Measurements from ENCODE around the gene ZNF519.

Gene ZNF519

GRCh38 chr18:14100503-14101286 lies 31.5 kb downstream of the ZNF519 start:
- DNase-seq (ENCODE audit: insufficient read length, low spot score) (no peak), FAIRE-seq (no peak)

DNA sequence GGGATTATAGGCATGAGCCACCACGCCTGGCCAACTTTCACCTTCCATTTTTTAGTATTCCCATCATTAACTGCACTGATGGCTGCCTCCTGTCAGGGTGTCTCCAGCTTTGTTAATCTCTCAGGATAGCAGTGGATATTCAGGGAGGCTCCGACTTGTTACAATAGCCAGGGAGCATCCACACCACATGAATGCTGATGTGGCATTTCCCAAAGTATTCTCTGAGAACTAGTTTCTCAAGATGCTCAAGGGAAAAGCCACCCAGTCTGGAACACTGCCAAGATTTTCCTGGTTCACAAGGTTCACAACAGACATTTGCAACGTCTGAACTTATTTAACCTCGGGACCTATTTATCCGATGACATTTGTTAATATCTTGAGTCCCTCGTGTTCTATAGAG lies 33.8 kb downstream of the ZNF519 start:
- FAIRE-seq = no peak
- DNase-seq (ENCODE audit: insufficient read length, low spot score) = no peak

DNA sequence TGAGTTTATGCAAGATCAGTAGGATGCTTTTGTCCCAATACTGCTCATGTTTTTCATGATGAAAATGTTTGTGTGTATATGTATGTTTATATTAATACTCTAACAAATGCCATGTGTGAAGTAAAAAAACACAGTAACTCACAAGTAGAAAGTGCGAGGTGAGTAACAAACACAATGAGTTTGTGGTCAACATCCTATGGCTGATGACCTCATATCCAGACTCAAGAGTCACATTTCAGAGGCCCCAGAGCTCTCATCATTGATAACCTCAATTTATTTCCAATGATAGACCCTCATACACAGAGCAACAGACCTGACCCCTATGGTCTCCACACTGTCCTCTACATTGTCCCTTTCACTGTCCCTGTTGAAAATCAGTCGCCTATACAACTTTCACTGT lies 34.5 kb downstream of the ZNF519 start:
- FAIRE-seq (no peak), DNase-seq (ENCODE audit: insufficient read length, low spot score) (no peak)

DNA sequence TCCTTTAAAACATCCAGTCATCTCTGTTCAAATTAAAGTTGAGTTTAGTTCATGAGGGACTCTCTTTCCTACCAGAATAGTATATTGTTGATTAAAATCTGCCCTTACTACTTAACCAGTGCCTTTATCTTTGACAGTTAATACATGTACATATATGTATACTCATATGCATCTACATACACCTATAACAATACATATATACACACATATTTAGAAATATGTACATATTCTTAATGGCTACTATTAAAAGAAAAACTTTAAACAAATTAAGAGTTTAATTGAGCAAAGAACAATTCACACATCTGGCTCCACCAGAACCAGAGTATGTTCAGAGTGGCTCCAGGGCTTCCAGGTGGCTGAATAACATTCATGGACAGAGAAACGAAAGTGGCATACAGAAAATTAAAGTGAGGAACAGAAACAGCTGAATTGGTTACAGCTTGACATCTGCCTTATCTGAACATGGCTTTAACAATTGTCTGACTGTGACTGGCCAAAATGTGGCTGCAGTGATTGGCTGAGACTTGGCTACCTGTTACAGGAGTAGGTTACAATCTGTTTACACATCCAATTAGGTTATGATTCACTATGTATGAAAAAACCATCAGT lies 38.8 kb downstream of the ZNF519 start:
- DNase-seq (ENCODE audit: insufficient read length, low spot score) (no peak), FAIRE-seq (no peak)

DNA sequence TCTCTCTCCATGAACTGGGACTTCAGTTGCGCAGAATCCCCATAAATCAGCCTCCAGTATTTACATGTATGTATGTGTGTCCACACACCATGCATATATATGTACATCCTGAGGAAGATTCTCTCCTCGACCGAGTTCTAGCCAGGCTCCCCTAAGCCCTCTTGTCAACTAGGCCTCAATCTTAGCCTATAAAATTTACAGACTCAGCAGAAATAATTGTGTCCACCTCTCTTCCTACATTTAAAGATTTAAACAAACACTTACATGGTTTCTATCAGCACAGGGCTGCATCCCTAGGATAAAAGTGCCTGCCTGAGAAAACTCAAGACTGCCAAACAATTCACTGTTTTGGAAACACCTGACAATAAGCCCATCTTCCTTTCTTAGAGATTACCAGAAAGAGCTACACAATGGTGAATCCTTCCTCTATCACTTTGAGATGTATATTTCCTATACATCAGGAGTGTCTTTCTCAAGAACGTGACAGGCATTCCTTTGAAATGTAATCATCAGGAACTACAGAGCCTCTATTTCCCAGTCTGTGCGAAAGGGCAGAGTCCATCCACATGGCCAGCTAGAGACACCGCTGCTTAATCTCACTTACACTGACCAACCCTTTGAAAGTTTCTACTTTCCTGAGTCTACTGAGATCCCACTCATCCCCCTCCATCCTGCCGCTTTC lies 39.5 kb downstream of the ZNF519 start:
- no peak for FAIRE-seq
- no peak for DNase-seq (ENCODE audit: insufficient read length, low spot score)

- FAIRE-seq = no peak
These were observed 42.5 kb downstream of the ZNF519 start for GRCh38 chr18:14089781-14090180.

GRCh38 chr18:14089191-14089590 lies 43.0 kb downstream of the ZNF519 start:
- DNase-seq (ENCODE audit: insufficient read length, low spot score) (no peak), FAIRE-seq (no peak)

More at GRCh38 chr18:14089781-14090180, 42.5 kb downstream of the ZNF519 start:
- peak; percentile 28 for DNase-seq (ENCODE audit: insufficient read length, low spot score)

DNA sequence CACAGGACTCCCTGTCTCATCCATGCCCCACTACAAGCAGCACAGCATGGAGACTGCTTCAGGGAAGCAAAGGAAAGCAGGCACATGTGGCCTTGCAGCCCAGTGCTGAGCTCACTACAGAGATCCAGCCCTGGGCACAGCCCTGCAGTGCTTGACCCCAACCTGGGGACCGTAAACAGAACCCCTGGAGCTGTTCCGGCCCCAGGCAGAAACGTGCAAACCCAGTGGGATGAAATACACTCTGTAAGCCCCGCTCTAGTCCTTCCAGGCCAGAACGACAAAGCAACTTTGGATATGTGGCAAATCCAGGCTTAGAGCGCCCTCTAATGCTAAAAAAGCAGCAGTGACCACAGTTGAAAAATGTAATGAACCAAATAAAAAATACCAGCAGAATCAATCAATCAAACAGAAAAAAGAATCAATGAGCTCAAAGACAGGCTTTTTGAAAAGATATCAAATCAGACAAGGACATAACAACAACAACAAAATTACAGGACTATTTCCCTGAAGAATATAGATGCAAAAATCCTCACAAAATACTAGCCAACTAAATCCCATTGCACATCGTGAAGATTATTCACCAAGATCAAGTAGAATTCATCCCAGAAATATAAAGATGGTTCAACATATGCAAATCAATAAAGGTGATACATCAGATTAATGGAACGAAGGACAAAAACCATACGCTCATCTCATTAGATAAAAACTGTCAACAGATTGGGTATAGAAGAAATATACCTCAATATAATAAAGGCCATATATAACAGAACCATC lies 45.6 kb downstream of the ZNF519 start:
- peak; percentile 54 for DNase-seq (ENCODE audit: insufficient read length, low spot score)
- FAIRE-seq = peak; percentile 46

- FAIRE-seq (peak; percentile 26), DNase-seq (ENCODE audit: insufficient read length, low spot score) (no peak)
These were observed 46.3 kb downstream of the ZNF519 start for GRCh38 chr18:14085770-14086457.

GRCh38 chr18:14075196-14075595 lies 57.0 kb downstream of the ZNF519 start:
- FAIRE-seq (no peak), DNase-seq (ENCODE audit: insufficient read length, low spot score) (no peak)

- FAIRE-seq = no peak
- no peak for DNase-seq (ENCODE audit: insufficient read length, low spot score)
These were observed 58.0 kb downstream of the ZNF519 start for GRCh38 chr18:14074187-14074586.

GRCh38 chr18:14053661-14054060 lies 78.6 kb downstream of the ZNF519 start:
- no peak for FAIRE-seq

More at GRCh38 chr18:14053661-14054060, 78.6 kb downstream of the ZNF519 start:
- no peak for DNase-seq (ENCODE audit: insufficient read length, low spot score)
